Measurements from ENCODE around the gene INO80D.
"Not testable (repeated sequence)": the region's sequence is repeated elsewhere in the genome, so short reads cannot be mapped to it uniquely, and the experiment has no call there.

The INO80D gene

DNA sequence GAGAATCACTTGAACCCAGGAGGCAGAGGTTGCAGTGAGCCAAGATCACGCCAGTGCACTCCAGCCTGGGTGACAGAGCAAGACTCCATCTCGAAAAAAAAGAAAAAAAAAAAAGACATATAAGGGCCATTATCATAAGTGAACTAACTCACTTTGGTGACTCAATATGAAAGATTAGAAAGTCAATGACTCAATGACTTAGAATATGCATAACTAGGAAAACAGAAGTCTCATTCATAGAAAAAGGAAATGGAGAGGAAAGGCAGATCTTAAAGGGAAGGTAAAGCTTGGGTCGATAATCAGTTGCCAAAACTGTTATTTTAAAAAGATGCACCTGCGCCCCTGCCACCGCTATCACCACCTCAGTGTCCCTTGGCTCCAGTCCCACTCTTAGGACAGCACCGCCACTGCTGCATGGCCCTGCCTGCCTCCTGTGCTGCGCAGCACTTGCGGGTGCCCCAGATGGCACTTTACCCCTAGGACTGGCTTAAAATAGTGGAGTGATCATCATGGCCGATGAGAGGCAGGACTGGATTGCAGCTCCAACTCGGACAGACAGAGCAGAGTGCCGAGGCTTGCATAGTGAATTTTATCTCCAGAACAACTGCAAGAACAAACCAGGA, 54.7 kb downstream of the INO80D start:
- DNase-seq (ENCODE audit: low read depth in 2 of 2), result no peak

DNA sequence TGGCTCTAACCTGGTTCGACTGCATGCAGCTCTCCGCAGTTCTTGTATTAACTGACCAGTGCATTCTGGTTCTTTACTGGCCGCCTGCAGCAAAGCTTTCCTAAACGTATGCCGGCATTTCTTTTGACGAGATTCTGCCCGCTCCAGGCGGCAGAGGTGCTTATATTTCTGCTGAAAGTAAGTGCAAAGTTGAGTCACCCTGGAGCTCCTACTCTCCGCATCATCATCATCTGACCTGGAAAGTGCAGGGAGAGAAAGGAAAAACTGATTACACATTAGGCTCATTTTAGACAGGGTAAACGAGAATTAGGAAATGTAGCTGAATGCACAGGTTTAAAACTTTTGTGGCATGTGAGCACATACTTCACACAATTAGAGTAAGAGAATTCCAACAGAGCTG, 57.9 kb downstream of the INO80D start:
- DNase-seq (ENCODE audit: low read depth in 2 of 2), result no peak

DNA sequence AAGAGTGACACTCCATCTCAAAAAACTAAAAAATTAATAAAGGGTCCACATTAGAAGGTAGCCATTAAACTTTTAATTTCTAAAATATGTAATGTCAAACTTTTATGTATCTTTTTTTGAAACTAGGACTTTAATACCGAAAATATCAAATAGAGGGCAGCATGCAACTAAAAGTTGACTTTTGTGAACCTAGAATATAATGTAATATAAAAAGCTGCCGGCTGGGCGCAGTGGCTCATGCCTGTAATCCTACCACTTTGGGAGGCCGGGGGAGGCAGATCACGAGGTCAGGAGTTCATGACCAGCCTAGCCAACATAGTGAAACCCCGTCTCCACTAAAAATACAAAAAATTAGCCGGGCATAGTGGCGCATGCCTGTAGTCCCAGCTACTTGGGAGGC, 62.8 kb downstream of the INO80D start:
- DNase-seq (ENCODE audit: low read depth in 2 of 2), result no peak

DNA sequence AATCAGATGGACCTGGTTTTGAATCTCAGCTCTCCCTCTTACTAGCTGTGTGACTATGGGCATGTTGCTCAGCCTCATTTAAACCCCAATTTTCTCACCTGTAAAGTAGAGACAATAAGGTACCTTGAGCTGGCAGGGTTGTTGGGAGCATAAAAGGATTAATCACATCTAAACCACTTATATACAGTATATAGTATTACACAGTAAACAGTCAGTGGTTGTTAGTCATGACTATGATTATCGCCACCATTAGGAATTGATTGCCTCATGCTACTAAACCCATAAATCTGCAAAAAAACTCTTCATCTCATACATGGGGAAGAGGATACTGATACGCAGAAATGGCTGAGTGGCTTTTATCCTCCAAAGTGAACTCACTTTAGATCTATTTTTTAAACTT, 65.8 kb downstream of the INO80D start:
- DNase-seq (ENCODE audit: low read depth in 2 of 2), result no peak

DNA sequence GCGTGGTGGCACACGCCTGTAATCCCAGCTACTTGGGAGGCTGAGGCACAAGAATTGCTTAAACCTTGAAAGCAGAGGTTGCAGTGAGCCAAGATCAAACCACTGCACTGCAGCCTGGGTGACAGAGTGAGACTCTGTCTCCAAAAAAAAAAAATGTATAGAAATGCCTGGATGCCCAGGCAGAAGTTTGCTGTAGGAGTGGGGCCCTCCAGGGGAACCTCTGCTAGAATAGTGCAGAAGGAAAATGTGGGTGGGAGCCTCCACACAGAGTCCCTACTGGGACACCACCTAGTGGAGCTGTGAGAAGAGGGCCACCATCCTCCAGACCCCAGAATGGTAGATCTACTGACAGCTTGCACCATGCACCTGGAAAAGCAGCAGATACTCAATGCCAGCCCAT, 70.2 kb downstream of the INO80D start:
- DNase-seq (ENCODE audit: low read depth in 2 of 2), result not testable (repeated sequence)

DNA sequence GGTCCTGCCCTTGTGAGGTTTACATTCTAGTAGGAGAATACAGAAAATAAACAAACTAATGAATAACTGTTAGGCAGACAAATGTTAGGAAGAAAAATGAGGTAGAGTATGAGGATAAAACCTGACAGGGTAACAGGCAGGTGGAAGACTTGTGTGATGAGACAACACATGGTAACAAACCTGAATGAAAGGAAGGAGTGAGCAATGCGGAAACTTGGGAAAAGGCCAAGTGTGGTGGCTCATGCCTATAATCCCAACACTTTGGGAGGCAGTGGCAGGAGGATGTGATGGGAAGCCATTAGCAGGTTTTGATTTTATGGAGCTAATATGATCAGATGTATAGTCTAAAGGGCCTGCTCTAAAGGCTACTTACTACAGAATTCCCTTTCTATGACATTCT, 74.2 kb downstream of the INO80D start:
- DNase-seq (ENCODE audit: low read depth in 2 of 2), result no peak

DNA sequence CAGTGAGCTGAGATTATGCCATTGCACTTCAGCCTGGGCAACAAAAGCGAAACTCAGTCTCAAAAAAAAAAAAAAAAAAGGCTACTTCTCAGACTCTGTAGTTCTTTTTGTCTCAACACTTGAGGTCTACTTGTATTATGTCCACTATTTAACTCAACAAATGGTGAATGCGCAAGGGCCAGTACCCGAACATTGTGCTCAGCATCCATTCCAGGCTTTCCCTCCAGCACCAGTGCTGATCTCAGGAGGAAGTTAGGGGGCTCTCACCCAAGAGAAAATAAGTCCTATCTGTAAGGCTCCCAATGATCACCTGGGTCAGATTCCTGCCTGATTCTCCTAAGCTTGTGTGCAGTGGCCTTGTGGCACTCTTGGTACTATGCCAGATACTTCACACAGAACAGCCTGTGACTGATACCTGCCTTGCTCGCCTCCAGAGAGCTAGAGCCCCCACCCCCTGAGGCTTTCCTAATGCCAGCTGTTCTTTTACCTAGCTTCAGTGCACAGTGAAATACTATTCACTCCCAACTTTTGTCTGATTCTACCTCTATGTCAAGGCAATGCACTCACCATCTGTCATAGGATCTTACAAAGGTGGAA, 74.9 kb downstream of the INO80D start:
- no peak for DNase-seq (ENCODE audit: low read depth in 2 of 2)

DNA sequence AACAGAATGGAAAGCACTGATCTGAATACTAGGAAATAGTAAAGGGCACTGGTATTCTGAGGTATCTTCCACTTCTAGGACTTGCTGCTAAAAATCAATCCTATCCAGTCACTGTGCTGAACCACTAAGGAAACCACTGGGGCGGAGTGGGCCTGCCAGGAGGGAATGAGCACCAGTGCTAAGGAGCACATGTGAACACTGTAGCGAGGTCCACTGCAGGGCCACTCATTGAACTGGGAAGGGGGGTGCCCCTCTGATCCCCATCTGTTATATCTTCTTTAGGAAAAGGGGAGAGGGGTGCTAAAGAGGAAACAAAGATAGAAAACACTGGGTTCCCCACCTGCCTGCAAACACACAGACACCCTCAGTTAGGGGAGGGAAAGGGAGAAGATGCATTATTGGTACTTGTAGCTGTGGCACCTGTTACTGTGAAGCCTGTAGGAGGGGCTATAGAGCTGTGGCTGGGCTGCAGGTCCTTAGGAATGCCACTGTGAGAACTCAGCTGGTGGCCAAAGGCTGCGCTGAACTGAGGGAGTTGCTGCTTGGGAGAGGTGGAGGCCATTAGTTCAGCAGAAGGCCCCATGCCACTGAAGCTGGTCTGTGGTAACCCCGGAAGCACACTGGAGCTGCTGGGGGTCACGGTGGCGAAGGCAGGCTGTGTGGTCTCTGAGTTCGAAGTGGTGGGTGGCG, 81.8 kb downstream of the INO80D start:
- no peak for DNase-seq (ENCODE audit: low read depth in 2 of 2)

DNA sequence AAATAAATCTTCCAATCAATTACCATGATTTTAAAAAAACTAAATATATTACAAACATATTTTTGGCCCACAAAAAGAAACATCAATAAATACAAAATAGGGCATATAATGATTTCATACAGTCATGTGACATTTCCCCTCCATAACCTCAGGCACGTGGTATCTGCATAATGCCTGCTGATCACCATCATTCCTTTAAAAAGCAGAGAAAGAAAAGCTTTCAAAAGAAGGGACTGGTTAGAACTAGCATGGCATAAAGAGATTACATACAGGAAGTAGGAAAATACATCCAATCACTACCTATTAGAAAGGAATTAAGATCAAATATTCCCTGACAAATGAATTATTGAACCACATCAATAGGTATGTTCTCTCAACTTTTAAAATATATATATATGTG, 83.5 kb downstream of the INO80D start:
- no peak for DNase-seq (ENCODE audit: low read depth in 2 of 2)

DNA sequence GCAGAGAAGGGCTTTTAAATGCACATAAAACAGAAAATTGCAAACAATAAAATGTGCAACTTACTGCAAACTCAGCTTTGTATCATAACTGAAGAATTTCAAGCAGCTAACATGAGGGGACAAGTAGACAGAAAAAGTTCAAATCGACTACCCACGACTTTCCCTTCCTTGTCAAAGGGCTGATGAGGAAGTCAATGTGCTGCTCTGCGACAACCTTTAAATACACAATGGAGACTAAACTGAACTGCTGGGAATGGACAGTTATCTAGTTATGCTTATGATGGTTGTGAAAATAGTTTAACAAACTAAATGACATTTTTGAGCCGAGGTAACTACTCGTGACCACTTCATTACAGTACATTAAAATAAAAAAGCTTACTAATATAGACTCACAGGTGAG, 84.1 kb downstream of the INO80D start:
- no peak for DNase-seq (ENCODE audit: low read depth in 2 of 2)

DNA sequence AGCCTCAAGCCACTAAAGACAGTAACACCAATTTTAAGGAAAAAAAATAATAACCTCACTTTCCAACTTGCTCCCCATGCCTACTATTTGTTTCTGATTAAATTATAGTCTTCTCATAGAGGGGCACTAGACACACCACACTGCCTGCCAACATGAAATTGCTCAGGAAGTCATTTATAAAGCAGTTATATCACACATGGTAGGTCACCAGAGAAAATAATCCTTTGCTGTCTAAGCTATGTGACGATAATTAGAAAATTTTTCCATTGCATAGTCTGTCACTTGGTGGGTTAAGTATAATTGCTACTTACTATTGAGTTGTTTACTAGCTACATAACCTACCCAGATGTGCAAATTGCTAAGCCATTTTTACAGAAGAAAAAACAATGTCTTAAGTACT, 85.2 kb downstream of the INO80D start:
- DNase-seq (ENCODE audit: low read depth in 2 of 2), result no peak

DNA sequence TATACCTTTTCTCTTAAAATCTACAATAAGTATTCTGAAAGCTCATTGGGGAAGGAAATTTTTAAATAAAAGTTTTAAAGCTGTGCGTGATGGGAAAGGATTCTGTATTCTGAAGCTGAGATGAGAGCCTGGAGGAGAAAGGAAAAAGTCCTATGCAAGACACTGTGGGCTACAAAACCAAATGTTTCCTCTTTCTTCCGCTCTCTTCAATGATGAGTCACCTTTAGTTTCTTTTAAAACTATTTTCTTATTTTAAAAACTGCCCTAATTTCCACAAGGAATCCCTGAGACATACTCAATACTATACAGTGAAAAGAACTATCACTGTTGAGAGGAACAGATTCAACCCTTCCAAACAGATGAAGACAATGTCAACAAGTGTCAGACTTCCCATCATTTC, 87.4 kb downstream of the INO80D start:
- no peak for DNase-seq (ENCODE audit: low read depth in 2 of 2)

DNA sequence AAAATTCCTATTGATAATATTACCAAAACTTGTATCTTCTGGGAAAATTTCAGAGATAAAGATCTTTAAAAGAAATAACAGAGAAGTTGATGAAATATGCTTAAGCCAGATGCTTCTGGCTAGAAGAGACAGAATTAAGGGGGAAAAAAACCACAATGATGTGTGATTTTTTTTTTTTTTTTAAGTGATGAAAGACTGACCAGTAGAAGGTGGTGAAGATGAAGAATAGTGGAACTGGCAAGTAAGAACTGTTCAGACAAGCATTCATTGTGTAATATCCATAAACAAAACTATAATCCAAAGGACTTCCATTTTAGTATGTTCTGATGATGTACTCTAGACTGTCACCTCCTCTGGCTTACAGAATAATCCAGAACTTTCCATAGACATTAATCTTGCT, 89.8 kb downstream of the INO80D start:
- no peak for DNase-seq (ENCODE audit: low read depth in 2 of 2)

DNA sequence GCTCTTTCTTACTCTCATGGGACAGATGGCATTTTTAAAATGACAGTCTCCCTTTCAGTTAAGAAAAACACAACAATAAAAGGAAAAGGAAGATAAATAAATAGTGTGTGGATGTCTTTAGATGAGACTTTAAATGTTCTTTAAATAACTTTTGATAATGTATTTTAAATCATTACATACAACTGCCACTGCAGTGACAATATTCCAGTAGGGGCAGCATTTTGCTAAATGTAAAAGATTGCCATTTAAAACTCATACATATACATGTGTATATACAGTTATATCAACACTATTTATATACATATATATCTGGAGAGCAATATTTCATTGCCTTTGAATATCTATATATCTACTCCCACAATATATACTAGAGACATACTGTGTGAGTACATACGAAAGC, 90.7 kb downstream of the INO80D start:
- no peak for DNase-seq (ENCODE audit: low read depth in 2 of 2)

DNA sequence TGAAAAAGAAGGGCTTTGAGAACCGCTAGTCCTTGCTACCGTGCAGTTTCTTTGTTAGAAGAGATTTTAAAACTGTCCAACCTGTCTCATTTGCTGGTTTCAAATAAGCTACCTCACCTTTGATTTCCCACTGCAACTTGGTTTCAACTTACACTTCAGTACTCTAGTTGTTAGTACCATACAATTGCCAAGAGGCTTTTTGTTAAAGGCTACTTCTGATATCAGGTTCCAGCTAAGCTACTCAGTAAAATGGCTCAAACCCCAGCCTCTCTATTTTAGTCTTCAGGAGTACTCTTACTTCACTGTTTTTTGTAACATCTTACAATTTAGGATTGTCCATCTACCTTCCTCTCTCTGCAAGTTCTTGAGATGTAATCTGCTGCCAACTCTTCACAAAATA, 91.6 kb downstream of the INO80D start:
- no peak for DNase-seq (ENCODE audit: low read depth in 2 of 2)

DNA sequence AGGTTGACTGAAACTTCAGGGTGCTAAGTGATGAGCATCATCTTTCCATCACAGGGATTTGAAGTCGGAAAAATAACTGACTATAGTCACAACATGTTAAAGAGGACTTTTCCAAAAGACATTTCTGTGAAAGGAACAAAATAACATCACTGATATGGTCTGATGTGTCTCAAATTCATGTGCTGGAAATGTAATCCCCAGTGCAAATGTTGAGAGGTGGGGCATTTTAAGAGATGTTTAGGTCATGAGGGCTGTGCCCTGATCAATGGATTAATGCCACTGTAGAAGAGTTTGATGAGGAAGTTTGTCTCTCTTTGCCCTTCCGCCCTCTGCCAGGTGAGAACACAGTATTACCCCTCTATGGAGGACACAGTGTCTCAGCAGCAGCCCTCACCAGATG, 95.9 kb downstream of the INO80D start:
- no peak for DNase-seq (ENCODE audit: low read depth in 2 of 2)

DNA sequence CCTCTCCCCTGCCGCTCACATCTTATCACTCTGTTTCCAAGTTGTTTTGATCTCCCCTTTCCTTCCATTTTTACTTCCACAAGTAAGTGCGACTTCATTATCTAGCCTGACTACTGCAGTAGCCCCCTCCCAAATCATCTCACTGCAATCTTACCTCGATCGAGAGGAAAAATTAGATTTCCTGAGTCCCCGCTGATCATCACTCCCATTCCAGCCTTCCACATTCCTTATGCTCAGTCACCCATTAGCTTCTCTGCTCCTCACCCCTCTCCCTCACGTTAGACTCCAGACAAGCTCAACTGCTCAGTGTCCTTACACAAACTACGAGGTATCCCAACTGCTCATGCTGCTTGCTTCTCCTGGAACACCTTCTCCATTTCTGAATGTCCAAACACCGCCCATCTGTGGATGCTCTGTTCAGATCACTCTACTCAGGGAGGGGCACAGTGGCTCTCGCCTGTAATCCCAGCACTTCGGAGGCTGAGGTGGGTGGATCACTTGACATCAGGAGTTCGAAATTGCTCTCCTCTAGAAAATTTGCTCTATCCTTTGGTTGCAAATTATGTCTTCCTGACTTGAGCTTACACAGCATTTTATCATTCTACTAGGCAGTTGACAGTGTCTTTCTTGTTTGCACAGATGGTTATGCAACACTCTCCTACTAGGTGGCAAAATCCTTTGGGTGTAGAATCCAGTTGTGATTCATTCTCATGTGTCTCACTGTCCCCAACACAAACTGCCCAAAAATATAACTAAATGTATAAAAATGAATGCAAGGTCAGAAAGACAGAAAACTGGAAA, 96.5 kb downstream of the INO80D start:
- DNase-seq (ENCODE audit: low read depth in 2 of 2), result no peak

DNA sequence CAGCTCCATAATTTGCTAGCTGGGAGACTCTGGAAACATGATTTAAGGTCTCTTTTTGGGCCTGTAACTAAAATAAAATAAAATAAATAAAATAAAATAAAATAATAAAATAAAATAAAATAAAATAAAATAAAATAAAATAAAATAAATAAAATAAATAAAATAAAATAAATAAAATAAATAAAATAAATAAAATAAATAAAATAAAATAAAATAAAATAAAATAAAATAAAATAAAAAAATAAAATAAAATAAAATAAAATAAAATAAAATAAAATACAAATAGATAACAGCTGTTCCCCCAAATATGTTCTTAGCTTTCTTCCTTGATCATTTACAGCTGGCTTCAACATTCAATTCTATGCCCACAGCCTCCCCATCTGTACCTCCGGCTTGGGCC, 97.3 kb downstream of the INO80D start:
- not testable (repeated sequence) for DNase-seq (ENCODE audit: low read depth in 2 of 2)

DNA sequence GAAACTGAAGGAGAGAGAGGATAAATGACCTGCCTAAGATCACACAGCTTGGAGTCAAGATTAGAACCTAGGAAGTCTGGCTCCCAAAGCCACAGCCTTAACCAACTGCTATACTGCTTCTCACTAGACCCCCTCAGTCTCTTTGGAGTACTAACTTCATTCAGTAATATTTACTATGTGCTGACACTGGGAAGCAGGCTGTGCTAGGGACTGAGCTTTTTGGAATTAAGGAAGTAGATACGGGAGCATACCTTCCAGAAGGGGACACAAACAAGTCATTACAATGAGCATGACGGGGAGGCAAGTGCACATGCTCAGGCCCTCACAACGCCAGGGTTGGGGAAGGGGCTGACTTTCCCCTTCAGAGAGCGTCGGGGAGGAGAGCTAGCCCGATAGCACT, 97.7 kb downstream of the INO80D start:
- DNase-seq (ENCODE audit: low read depth in 2 of 2), result no peak

DNA sequence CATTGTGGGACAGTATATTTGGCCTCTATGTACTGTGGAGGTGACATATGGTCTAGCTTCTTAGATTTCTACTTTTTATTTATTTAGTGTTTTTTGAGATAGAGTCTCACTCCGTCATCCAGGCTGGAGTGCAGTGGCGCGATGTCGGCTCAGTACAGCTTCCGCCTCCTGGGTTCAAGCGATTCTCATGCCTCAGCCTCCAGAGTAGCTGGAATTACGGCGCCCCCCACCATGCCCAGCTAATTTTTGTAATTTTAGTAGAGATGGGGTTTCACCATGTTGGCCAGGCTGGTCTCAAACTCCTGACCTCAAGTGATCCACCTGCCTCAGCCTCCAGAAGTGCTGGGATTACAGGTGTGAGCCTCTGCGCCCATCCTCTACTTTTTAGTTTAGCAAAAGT, 99.6 kb downstream of the INO80D start:
- not testable (repeated sequence) for DNase-seq (ENCODE audit: low read depth in 2 of 2)

DNA sequence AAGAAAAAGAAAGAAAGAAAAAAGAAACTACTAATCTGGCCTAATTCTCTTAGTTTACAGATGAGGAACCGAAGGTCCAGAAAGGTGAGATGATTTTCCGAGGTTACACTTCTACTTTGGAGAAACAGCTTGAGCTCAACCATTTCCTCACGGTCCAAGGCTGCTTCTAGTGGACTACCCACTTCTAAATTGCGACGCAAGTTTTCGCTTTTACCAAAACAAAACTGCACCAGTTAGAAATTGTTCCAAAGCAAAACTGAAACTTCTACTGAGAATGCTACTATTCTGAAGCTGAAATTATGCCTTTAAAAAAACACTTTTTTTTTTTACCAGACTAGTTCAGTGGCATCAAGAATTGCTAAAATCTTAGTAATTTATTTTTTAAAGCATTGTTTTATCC, 101.6 kb downstream of the INO80D start:
- DNase-seq (ENCODE audit: low read depth in 2 of 2), result no peak

DNA sequence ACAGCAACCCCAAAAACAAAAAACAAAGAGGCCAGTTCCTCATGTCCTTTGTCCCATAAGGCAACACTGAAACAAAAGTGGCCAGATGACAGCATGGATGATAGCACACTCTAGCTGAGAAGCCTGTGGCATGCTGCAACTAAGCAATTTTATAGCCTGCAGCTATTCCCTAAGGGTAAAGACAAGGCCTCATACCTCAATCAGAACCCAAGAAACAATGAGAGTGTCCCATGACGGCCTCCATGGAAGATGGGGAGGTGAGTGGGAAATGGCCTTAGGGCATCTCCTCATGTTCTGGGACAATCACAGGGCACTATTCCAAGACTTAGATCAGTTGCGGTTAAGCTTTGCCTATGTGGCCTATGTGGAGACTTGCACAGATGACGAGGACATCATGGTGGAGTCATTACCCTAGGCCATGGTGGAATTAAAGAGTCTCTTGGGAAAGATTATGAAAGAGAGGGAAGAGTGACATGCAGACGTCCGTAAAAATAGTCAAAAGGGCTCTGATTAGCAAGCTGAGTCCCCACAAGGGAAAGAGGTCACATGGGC, 103.1 kb downstream of the INO80D start:
- no peak for DNase-seq (ENCODE audit: low read depth in 2 of 2)

Measured in stimulated activated CD8-positive, alpha-beta memory T cell treated with anti-CD3 and anti-CD28 coated beads, Interleukin-2, amount 100 ng/mL, for 1 hour (primary cell).